D721Med (cell line): ENCODE results near the gene FOXN1.

Experiments used
- DNase-seq: peaks from one replicate; pipeline ENCODE4 v3.0.0; 2011; ENCODE audit warnings: low spot score; ENCODE audit not compliant: insufficient read length
- FAIRE-seq: peaks from 2 replicates; lab custom pipeline; 2011; peaks lifted over from hg19 to GRCh38; lab: Jason Lieb, UNC
- CTCF ChIP-seq: IDR thresholded peaks from 2 replicates; pipeline ENCODE4 v1.5.1; 2012; ENCODE audit warnings: mild to moderate bottlenecking, control low read depth; ENCODE audit not compliant: insufficient read depth; ENCODE audit errors: missing control alignments

Gene FOXN1

GRCh38 chr17:28547623-28548416 lies 41.7 kb downstream of the FOXN1 start:
- TF ChIP-seq CTCF = peak; percentile 79
- DNase-seq (no peak), FAIRE-seq (no peak)

- no peak for TF ChIP-seq CTCF
- FAIRE-seq = no peak
- no peak for DNase-seq
These were observed 42.4 kb downstream of the FOXN1 start for GRCh38 chr17:28548417-28549130.

- DNase-seq (peak; percentile 74), FAIRE-seq (peak; percentile 84)
- TF ChIP-seq CTCF = no peak
These were observed 43.3 kb downstream of the FOXN1 start for GRCh38 chr17:28549236-28550132.

- DNase-seq = no peak
- no peak for FAIRE-seq
- no peak for TF ChIP-seq CTCF
These were observed 44.7 kb downstream of the FOXN1 start for GRCh38 chr17:28550858-28551257.

GRCh38 chr17:28551421-28552175 lies 45.5 kb downstream of the FOXN1 start:
- DNase-seq = no peak
- FAIRE-seq = no peak

More at GRCh38 chr17:28551421-28552175, 45.5 kb downstream of the FOXN1 start:
- no peak for TF ChIP-seq CTCF
